SK-MEL-5 (cell line): Measurements from ENCODE around the gene FGF11. TPM values are rescaled to one million over a fixed set of nuclear protein-coding genes. Genes with fewer than 3 reads are reported as not detected.

Experiments used
- DNase-seq: peaks from one replicate; pipeline ENCODE4 v3.0.0-alpha.2; 2016; ENCODE audit warnings: low read depth, low spot score
- in situ Hi-C: cut with HindIII; loops from 2 replicates; pipeline ENCODE4 v1.10.0; 2016; ENCODE audit warnings: low sequenced_read_pairs, high pct_unique_total_duplicates, low pct_unique_long_range_greater_than_20kb
- polyA plus RNA-seq, 2 experiments: library from polyadenylated mRNA; depleted of rRNA; stranded (reverse); fragments of >200 nt; gene quantifications; 2 replicates each; pipeline ENCODE4 v1.2.3, GENCODE V29; 2015
- total RNA-seq: library from RNA; depleted of rRNA; stranded (reverse); fragments of >200 nt; shearing (Covaris generic); gene quantifications from 2 replicates; pipeline ENCODE4 v1.2.3, GENCODE V29; 2014; rRNA removed

The FGF11 gene
- 0.45 and 0.61 TPM in 2 replicates for total RNA-seq
- polyA plus RNA-seq (2015; cell fraction: cytosol; rRNA removed): 0.65 and 1.9 TPM in 2 replicates
- 2.0 and 3.6 TPM in 2 replicates for polyA plus RNA-seq (2015; cell fraction: nucleus; rRNA removed)

- in situ Hi-C loops: no loop called here
- no peak for DNase-seq
Measured at GRCh38 chr17:7439462-7440112, at the start of gene FGF11. Gene FGF11 (plus strand): TSS chr17:7439512. CDS start chr17:7439621, 109 bp downstream.

- no peak for DNase-seq
- in situ Hi-C loops: no loop called here
Measured at GRCh38 chr17:7389924-7390910, 49.1 kb upstream of the FGF11 start.

GRCh38 chr17:7391307-7391706 is 48.0 kb upstream of the FGF11 start:
- no peak for DNase-seq
- in situ Hi-C loops: no loop called here

- in situ Hi-C loops: no loop called here
- DNase-seq: no peak
Measured at GRCh38 chr17:7392696-7393612, 46.4 kb upstream of the FGF11 start.

GRCh38 chr17:7393613-7394451 is 45.5 kb upstream of the FGF11 start:
- peak; percentile 10 for DNase-seq

GRCh38 chr17:7394452-7395191 is 44.7 kb upstream of the FGF11 start, which contains the start of gene PLSCR3:
Gene PLSCR3 (minus strand): TSS chr17:7394525. CDS start chr17:7394110, 415 bp downstream.
- in situ Hi-C loops: no loop called here
- DNase-seq: peak; percentile 82

More at GRCh38 chr17:7393613-7394451, 45.5 kb upstream of the FGF11 start:
- in situ Hi-C loops: no loop called here

- DNase-seq: no peak
- in situ Hi-C loops: no loop called here
Measured at GRCh38 chr17:7396147-7396546, 43.2 kb upstream of the FGF11 start.

- DNase-seq: no peak
- in situ Hi-C loops: no loop called here
Measured at GRCh38 chr17:7398612-7399011, 40.7 kb upstream of the FGF11 start.

- in situ Hi-C loops: no loop called here
- peak; percentile 42 for DNase-seq
Measured at GRCh38 chr17:7403043-7403726, 36.1 kb upstream of the FGF11 start.

- no peak for DNase-seq
Measured at GRCh38 chr17:7403727-7403976, 35.7 kb upstream of the FGF11 start.

GRCh38 chr17:7403977-7404736 is 35.2 kb upstream of the FGF11 start, which contains the start of gene TMEM256:
Gene TMEM256 (minus strand): TSS chr17:7404097. CDS start chr17:7404084, 13 bp downstream.
- in situ Hi-C loops: no loop called here

More at GRCh38 chr17:7403727-7403976, 35.7 kb upstream of the FGF11 start:
- in situ Hi-C loops: no loop called here

GRCh38 chr17:7404737-7405349 is 34.5 kb upstream of the FGF11 start:
- DNase-seq: peak; percentile 14
- in situ Hi-C loops: no loop called here

More at GRCh38 chr17:7403977-7404736, 35.2 kb upstream of the FGF11 start, which contains the start of gene TMEM256:
- peak; percentile 99 for DNase-seq

GRCh38 chr17:7405350-7406234 is 33.7 kb upstream of the FGF11 start:
- in situ Hi-C loops: no loop called here
- DNase-seq: no peak
